ENCODE data around the gene SLC38A11.
"Not testable (repeated sequence)": the region's sequence is repeated elsewhere in the genome, so short reads cannot be mapped to it uniquely, and the experiment has no call there.

Gene SLC38A11

GRCh38 chr2:164954954-164955701 is at the start of gene SLC38A11:
Gene SLC38A11 (minus strand): TSS chr2:164955525. CDS start chr2:164955247, 278 bp downstream.
- no peak for ATAC-seq

DNA sequence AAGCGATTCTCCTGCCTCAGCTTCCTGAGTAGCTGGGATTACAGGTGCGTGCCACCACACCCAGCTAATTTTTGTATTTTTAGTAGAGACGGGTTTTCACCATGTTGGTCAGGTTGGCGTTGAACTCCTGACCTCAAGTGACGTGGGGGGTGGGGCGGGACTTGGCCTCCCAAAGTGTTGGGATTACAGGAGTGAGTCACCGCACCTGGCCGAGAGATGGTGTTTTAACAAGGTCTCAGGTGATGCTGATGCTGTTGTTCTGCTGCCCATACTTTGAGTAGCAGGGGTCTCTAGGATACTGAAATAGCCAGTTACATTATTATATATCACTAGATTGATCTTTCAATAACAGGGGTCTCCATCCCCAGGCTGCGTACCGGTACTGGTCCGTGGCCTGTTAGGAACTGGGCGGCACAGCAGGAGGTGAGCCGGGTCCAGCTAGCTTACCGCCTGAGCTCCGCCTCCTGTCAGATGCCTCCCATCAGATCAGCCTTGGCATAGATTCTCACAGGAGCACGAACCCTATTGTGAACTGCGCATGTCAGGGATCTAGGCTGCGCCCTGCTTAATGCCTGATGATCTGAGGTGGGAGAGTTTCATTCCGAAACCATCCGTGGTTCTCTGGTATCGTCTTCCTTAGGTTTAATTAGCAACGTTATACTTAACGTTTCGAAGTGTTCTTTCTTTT is 48.3 kb upstream of the SLC38A11 start:
- ATAC-seq = no peak

DNA sequence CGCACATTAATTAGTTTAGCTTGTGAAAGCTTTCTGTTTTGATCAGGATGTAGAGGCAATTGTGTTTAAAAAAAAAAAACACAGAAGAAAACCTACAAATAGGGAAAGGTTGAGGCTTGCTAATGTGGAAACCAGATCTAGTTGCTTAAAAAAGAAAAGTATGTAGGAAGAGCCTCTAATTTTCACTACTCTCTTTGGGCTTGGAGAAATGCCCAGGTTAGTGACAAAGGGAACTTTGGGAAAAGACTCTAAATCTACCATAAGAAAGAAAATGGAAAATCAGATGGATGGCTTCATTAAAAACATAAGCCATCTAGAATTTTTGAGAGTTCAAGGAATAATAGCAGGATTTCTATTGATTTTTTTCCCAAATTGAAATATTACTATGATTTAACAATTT is 47.3 kb upstream of the SLC38A11 start:
- ATAC-seq = no peak

GRCh38 chr2:164994664-164995299 is 39.5 kb upstream of the SLC38A11 start:
- ATAC-seq = not testable (repeated sequence)

- no peak for ATAC-seq
These were observed 38.1 kb upstream of the SLC38A11 start for GRCh38 chr2:164993287-164994016.

GRCh38 chr2:164992818-164993217 is 37.5 kb upstream of the SLC38A11 start:
- ATAC-seq = peak; percentile 27 to 52

- not testable (repeated sequence) for ATAC-seq
These were observed 36.7 kb upstream of the SLC38A11 start for GRCh38 chr2:164992093-164992454.

DNA sequence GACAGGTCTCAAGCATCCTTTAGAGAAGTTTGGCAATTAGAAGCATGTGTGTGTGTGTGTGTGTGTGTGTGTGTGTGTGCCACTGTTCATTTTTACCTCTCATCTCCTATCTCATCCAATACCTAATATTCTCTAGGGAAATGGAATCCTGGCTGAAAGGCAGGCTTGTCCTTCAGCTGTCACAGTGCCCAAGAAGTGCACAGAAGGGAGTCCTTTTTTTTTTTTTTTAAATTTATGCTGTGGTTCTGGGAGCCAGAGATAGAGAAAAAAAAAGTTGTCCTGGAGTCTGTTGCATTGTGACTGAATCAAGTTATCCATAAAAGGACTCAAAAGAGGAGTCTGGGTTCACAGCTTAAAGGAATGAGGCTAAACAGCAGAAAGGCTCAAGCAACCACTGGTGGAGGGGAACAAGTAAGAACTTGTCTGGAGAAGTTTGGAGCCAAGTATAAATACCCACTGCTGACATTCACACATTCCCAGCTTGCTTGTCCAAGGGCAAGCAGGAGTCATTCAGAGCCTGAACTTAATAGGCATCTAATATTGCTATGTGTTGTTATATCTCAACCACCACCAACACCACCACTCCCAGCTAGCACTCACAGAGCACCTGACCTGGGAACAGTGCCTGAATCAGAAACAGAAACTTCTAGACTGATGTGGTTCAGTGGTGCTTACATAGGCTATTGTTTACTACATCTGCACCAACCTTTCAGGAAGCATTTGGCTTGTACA is 36.2 kb upstream of the SLC38A11 start:
- not testable (repeated sequence) for ATAC-seq

- not testable (repeated sequence) for ATAC-seq
These were observed 35.6 kb upstream of the SLC38A11 start for GRCh38 chr2:164990953-164991352.

- ATAC-seq = not testable (repeated sequence)
These were observed 33.5 kb upstream of the SLC38A11 start for GRCh38 chr2:164988805-164989204.

DNA sequence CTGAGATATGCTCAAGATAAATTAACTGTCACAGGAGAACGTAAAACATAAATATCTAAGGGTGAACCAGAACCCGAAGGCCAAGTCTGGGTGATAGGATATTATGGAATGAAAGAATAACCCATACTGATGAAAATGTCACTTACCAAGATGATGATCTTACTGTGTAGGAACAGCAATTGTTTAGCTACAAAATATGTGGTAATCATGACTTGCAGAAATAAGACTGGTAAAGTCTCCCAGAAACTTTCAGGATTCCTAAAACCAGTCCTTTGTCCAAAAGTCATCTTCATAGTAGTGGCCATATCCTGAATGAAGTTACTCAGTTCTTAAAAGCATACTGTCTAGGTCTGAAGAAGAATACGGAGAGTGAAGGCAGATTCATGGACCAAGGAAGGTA is 30.7 kb upstream of the SLC38A11 start:
- not testable (repeated sequence) for ATAC-seq

GRCh38 chr2:164984428-164984827 is 29.1 kb upstream of the SLC38A11 start:
- ATAC-seq = no peak

- ATAC-seq = no peak
These were observed 26.1 kb upstream of the SLC38A11 start for GRCh38 chr2:164981217-164981990.

GRCh38 chr2:164980688-164981087 is 25.4 kb upstream of the SLC38A11 start:
- ATAC-seq = not testable (repeated sequence)

- no peak for ATAC-seq
These were observed 23.8 kb upstream of the SLC38A11 start for GRCh38 chr2:164979113-164979512.

DNA sequence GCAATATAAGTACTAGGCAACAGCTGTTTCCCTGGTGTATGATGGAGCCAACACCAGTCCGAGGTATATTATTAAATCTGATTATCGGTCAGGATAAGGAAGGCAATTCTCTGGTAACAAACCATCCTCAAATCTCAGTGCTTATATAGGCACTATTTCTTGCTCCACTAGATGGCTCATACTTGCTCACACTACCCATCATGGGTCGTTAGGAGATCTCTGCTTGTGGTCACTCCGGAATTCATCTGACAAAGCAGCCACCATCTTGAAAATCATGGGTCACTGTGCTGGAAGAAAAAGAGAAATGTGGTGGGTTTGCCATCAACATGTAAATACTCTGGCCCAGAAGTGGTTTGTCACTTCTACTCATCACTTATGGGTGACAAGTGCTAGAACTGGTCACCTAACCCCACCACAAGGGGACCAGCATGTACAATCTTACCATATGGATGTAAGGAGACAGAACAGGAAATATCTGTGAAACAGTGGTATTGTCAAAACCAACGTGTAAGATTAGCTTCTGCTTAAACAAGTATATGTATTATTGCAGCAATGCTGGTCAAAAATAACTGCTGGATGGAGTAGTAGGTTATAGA is 21.6 kb upstream of the SLC38A11 start:
- ATAC-seq = not testable (repeated sequence)

DNA sequence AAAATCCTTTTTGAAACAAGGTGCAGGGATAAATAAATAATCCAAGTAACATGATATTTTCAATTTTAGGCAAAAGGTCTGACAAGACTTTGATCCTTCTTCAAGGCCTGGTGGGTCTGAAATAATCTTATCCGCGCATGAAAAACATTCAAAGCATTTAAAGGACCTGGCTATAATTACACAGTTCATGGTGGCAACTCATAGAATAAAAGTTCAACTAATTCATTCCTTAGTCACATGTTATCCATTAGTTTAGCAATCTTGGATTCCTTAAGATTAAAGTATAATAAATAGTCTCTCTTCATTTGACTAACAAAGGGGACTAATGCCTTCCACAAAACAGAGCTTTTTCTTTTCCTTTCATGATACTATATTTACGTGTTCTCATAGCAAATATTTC is 21.0 kb upstream of the SLC38A11 start:
- no peak for ATAC-seq

DNA sequence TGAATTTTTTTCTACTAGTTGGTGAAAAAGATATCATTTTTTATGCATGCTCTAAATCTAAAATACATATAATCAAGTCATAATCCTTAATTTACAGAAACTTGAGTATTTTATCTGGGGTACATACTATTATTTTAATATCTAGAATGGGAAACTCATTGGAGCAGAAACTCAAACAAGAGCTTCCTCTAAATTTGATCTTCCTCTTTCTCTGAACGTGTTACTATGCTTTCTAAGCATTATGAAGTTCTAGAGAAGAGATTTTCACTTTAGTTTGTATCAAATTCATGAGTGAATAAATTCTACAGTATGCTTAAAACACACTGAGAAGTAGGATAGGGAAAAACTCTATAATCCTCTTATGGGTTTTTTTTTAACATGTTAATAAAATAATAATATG is 20.6 kb upstream of the SLC38A11 start:
- no peak for ATAC-seq

GRCh38 chr2:164974221-164974620 is 18.9 kb upstream of the SLC38A11 start:
- ATAC-seq = no peak

DNA sequence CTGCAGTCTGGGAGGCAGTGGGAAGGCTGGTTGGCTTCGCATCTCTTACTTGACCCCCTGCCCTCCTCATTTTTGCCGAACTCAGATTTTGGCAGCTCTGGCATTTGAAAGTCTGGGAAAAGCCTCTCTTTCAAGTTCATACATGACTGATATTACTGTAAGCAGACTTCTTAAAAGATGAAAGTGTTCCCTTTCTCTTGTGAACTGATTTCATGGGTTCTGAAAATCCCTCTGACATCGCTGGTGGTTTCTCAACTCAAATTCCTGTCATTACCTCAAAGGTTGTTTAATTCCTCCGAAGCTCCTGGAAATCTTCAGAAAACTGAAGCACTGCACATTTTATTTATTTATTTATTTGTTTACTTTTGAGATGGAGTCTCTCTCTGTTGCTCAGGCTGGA is 16.9 kb upstream of the SLC38A11 start:
- no peak for ATAC-seq

Measured in activated CD4-positive, CD25-positive, alpha-beta regulatory T cell treated with anti-CD3 and anti-CD28 coated beads, Interleukin-2, amount 50 U/mL, for 24 hours (primary cell).